IMR-90 (cell line): Measurements from ENCODE around the gene CD163. TPM values are rescaled to one million over a fixed set of nuclear protein-coding genes. Genes with fewer than 3 reads are reported as not detected.

Source experiments
- ATAC-seq: fragments of 200-7000 bp; cut with Tn5 transposase; 2 replicates; pipeline ENCODE4 v1.9.1; 2020; ENCODE audit warnings: low read depth, mild to moderate bottlenecking, moderate library complexity
- BruUV-seq: library from RNA; stranded (reverse); fragments of 400-500 nt; replicated peaks from 2 replicates; lab custom pipeline; 2021; lab: Mats Ljungman, UMichigan
- CTCF ChIA-PET: fragments of 300-600 bp; formaldehyde crosslinking; extraction: SDS; loops from one replicate; lab custom pipeline; 2021; ENCODE audit warnings: antibody characterized with exemption; lab: Yijun Ruan, JAX
- POLR2A ChIA-PET: fragments of 300-600 bp; sonication (Branson Sonifier 250); formaldehyde crosslinking; loops from one replicate; lab custom pipeline; 2022; ENCODE audit warnings: antibody characterized with exemption; ENCODE audit not compliant: unreplicated experiment; lab: Charles Lee
- DNase-seq: peaks from one replicate; pipeline ENCODE4 v3.0.0; 2013
- H2AFZ ChIP-seq: replicated peaks from 2 replicates; pipeline ENCODE3; 2013; ENCODE audit warnings: low read length, mild to moderate bottlenecking; ENCODE audit not compliant: poor library complexity
- H2AK5ac ChIP-seq: 2 replicates; pipeline ENCODE4 v1.6.1; 2013; ENCODE audit warnings: low read depth, low read length, inconsistent platforms
- H2AK9ac ChIP-seq: replicated peaks from 2 replicates; pipeline ENCODE3; 2013; ENCODE audit warnings: mild to moderate bottlenecking, low read depth, low read length, moderate library complexity; ENCODE audit not compliant: poor library complexity
- H2BK120ac ChIP-seq: 2 replicates; pipeline ENCODE4 v1.6.1; 2013; ENCODE audit warnings: low read depth, low read length, inconsistent platforms
- H2BK15ac ChIP-seq: 3 replicates; pipeline ENCODE4 v1.6.1; 2013; ENCODE audit warnings: low read depth, low read length, inconsistent platforms
- H2BK20ac ChIP-seq: 2 replicates; pipeline ENCODE4 v1.6.1; 2013; ENCODE audit warnings: low read depth, mild to moderate bottlenecking, inconsistent platforms, low read length, moderate library complexity
- H2BK5ac ChIP-seq: 2 replicates; pipeline ENCODE4 v1.6.1; 2013; ENCODE audit warnings: mild to moderate bottlenecking, low read depth, low read length, inconsistent platforms; ENCODE audit not compliant: poor library complexity, severe bottlenecking
- H3K14ac ChIP-seq: replicated peaks from 2 replicates; pipeline ENCODE4 v1.6.1; 2013; ENCODE audit warnings: low read depth, low read length, inconsistent platforms
- H3K18ac ChIP-seq: 2 replicates; pipeline ENCODE4 v1.6.1; 2013; ENCODE audit warnings: low read depth, low read length, control low read depth
- H3K23ac ChIP-seq: 2 replicates; pipeline ENCODE4 v1.6.1; 2013; ENCODE audit warnings: low read depth, low read length, inconsistent platforms
- H3K27ac ChIP-seq: 2 replicates; pipeline ENCODE4 v1.5.1; 2013; ENCODE audit warnings: mild to moderate bottlenecking, control low read depth, low read length; ENCODE audit not compliant: insufficient read depth
- H3K27me3 ChIP-seq: 2 replicates; pipeline ENCODE4 v1.6.1; 2013; ENCODE audit warnings: low read length; ENCODE audit not compliant: control insufficient read depth, insufficient read depth
- H3K36me3 ChIP-seq: 2 replicates; pipeline ENCODE4 v1.6.1; 2013; ENCODE audit warnings: low read length, mixed read lengths; ENCODE audit not compliant: control insufficient read depth, insufficient read depth
- H3K4ac ChIP-seq: 2 replicates; pipeline ENCODE4 v1.6.1; 2013; ENCODE audit warnings: low read depth, low read length, inconsistent platforms
- H3K4me1 ChIP-seq: 2 replicates; pipeline ENCODE4 v1.6.1; 2013; ENCODE audit warnings: low read length, mixed read lengths; ENCODE audit not compliant: control insufficient read depth, insufficient read depth
- H3K4me2 ChIP-seq: 2 replicates; pipeline ENCODE4 v1.6.1; 2013; ENCODE audit warnings: low read depth, mild to moderate bottlenecking, control low read depth, low read length, moderate library complexity
- H3K4me3 ChIP-seq: 2 replicates; pipeline ENCODE4 v1.5.1; 2013; ENCODE audit warnings: low read depth, mild to moderate bottlenecking, control low read depth, low read length, moderate library complexity; ENCODE audit not compliant: insufficient read depth
- H3K56ac ChIP-seq: 2 replicates; pipeline ENCODE4 v1.6.1; 2013; ENCODE audit warnings: low read length, inconsistent platforms; ENCODE audit not compliant: insufficient read depth; ENCODE audit errors: extremely low read depth
- H3K79me1 ChIP-seq, 2 experiments: 2 replicates each; pipeline ENCODE4 v1.6.1; 2013; ENCODE audit warnings: low read length in 2 of 2, inconsistent platforms in 1 of 2, low read depth in 1 of 2
- H3K9ac ChIP-seq: 2 replicates; pipeline ENCODE4 v1.6.1; 2013; ENCODE audit warnings: low read depth, low read length, control low read depth
- H3K9me1 ChIP-seq: 2 replicates; pipeline ENCODE4 v1.6.1; 2013; ENCODE audit warnings: low read length, inconsistent platforms; ENCODE audit not compliant: insufficient read depth
- H3K9me3 ChIP-seq: 2 replicates; pipeline ENCODE4 v1.6.1; 2013; ENCODE audit warnings: low read length; ENCODE audit not compliant: control insufficient read depth, insufficient read depth
- H4K20me1 ChIP-seq: 2 replicates; pipeline ENCODE4 v1.6.1; 2013; ENCODE audit warnings: low read length, inconsistent platforms; ENCODE audit not compliant: insufficient read depth
- H4K5ac ChIP-seq: 2 replicates; pipeline ENCODE4 v1.6.1; 2013; ENCODE audit warnings: mild to moderate bottlenecking, low read depth, low read length, control low read depth
- H4K8ac ChIP-seq, 2 experiments: 2 replicates each; pipeline ENCODE4 v1.6.1; 2013; ENCODE audit warnings: low read depth in 2 of 2, low read length in 2 of 2, control low read depth in 1 of 2, inconsistent platforms in 1 of 2
- H4K91ac ChIP-seq: 2 replicates; pipeline ENCODE4 v1.6.1; 2013; ENCODE audit warnings: low read depth, low read length, inconsistent platforms; ENCODE audit not compliant: insufficient read depth
- FOS ChIP-seq: fragments of 150-350 bp; IDR thresholded peaks from 2 replicates; pipeline ENCODE4 v1.6.1; 2016; ENCODE audit warnings: low read depth, low read length
- MAFK ChIP-seq: IDR thresholded peaks from 2 replicates; pipeline ENCODE4 v1.6.1; 2012; ENCODE audit warnings: low read depth, low read length, improper control_type of control experiment
- MXI1 ChIP-seq: IDR thresholded peaks from 2 replicates; pipeline ENCODE4 v1.6.1; 2012; ENCODE audit warnings: low read depth, mild to moderate bottlenecking, low read length, moderate library complexity, borderline replicate concordance
- RFX5 ChIP-seq: IDR thresholded peaks from 2 replicates; pipeline ENCODE4 v1.8.0; 2012; ENCODE audit warnings: low read depth, mild to moderate bottlenecking, low read length, moderate library complexity
- WGBS, 2 experiments: methylation state at CpG; one replicate each; pipeline versions ENCODE4 v1.1.5 to v1.1.7; 2013; ENCODE audit warnings: missing lambda C conversion rate in 2 of 2; ENCODE audit not compliant: insufficient read length in 1 of 2; ENCODE audit errors: extremely low coverage in 2 of 2; 5-methylcytosine and 5-hydroxymethylcytosine counted together
- dilution Hi-C: fragments of 300-500 bp; cut with HindIII; formaldehyde crosslinking; loops from one replicate; pipeline ENCODE4 v1.14.3; 2018; ENCODE audit warnings: low sequenced_read_pairs; ENCODE audit not compliant: unreplicated experiment
- in situ Hi-C: fragments of 300-500 bp; cut with MboI; formaldehyde crosslinking; loops from 3 replicates; pipeline ENCODE4 v1.14.3; 2019; ENCODE audit warnings: low sequenced_read_pairs, inconsistent platforms, mixed read lengths
- intact Hi-C: fragments of 100-400 bp; cut with micrococcal nuclease; formaldehyde crosslinking; loops from 2 replicates; pipeline ENCODE4 v1.10.0; 2022
- polyA plus RNA-seq, 3 experiments: library from polyadenylated mRNA; depleted of rRNA; stranded (reverse); fragments of >200 nt; gene quantifications; 2 replicates each; pipeline ENCODE4 v1.2.3, GENCODE V29; 2012; ENCODE audit warnings: low replicate concordance in 1 of 3
- total RNA-seq: library from RNA; depleted of rRNA; stranded (reverse); fragments of >200 nt; gene quantifications from 2 replicates; pipeline ENCODE4 v1.2.3, GENCODE V29; 2012
- TF ChIP-seq, protein P1 (sequence below): conservative IDR thresholded peaks from 2 replicates; pipeline ENCODE4 v1.5.1; 2012; ENCODE audit warnings: mild to moderate bottlenecking, low read depth, low read length, improper control_type of control experiment

The CD163 gene
- total and polyA plus RNA-seq, 2 of the 4 experiments (the other 2 are of a cell fraction) = not detected

DNA sequence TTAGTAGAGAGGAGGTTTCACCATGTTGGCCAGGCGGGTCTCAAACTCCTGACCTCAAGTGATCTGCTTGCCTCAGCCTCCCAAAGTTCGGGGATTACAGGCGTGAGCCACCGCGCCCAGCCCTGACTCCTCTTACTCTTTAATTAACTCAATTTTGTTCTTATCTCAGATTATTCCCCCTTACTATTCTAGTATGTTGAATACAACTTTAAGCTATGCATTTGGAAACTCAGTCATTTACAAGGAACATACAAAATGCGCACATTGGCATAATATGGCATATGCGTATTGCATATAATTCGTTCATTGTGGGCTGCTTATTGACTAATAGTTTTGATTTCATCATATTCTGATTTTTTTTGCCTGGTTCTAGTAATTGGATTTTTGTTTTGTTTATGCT, 10.8 kb upstream of the CD163 start:
- no CpG with 5 or more reads among the region's 8 CpGs for WGBS, 2 experiments
- BruUV-seq = no TSS peak
- no peak overlapping the region for H3K4me3 ChIP-seq
- no peaks in the 10 kb centered on the region for H4K20me1 ChIP-seq
- no peak overlapping the region for H2BK15ac ChIP-seq
- H2BK20ac ChIP-seq = no peak overlapping the region
- H3K4me1 ChIP-seq = no peaks in the 10 kb centered on the region
- DNase-seq (no peak), ATAC-seq (no peak)
- no peak overlapping the region for H3K18ac ChIP-seq
- H3K27me3 ChIP-seq = no peaks in the 10 kb centered on the region
- no peaks in the 10 kb centered on the region for H3K9me3 ChIP-seq
- no peak overlapping the region for H4K91ac ChIP-seq
- H4K5ac ChIP-seq = no peak overlapping the region
- H2BK120ac ChIP-seq = no peak overlapping the region
- H3K23ac ChIP-seq = no peak overlapping the region
- CTCF ChIA-PET = no interaction called here
- H3K4ac ChIP-seq = no peak overlapping the region
- H3K27ac ChIP-seq = no peak overlapping the region
- intact Hi-C loops (no loop called here), in situ Hi-C loops (no loop called here), dilution Hi-C loops (no loop called here)
- TF ChIP-seq FOS = no peak
- TF ChIP-seq, protein P1, sequence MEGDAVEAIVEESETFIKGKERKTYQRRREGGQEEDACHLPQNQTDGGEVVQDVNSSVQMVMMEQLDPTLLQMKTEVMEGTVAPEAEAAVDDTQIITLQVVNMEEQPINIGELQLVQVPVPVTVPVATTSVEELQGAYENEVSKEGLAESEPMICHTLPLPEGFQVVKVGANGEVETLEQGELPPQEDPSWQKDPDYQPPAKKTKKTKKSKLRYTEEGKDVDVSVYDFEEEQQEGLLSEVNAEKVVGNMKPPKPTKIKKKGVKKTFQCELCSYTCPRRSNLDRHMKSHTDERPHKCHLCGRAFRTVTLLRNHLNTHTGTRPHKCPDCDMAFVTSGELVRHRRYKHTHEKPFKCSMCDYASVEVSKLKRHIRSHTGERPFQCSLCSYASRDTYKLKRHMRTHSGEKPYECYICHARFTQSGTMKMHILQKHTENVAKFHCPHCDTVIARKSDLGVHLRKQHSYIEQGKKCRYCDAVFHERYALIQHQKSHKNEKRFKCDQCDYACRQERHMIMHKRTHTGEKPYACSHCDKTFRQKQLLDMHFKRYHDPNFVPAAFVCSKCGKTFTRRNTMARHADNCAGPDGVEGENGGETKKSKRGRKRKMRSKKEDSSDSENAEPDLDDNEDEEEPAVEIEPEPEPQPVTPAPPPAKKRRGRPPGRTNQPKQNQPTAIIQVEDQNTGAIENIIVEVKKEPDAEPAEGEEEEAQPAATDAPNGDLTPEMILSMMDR = no peak
- TF ChIP-seq MXI1 = no peak
- no peak for TF ChIP-seq MAFK
- no peak for TF ChIP-seq RFX5
- H3K56ac ChIP-seq = no peak overlapping the region
- H2BK5ac ChIP-seq = no peak overlapping the region
- no peak overlapping the region for H4K8ac ChIP-seq
- no peak overlapping the region for H3K9ac ChIP-seq
- H3K14ac ChIP-seq = no peak overlapping the region
- H2AK9ac ChIP-seq = no peak overlapping the region
- H3K9me1 ChIP-seq = no peaks in the 10 kb centered on the region
- no peak overlapping the region for H2AFZ ChIP-seq
- no peak overlapping the region for H2AK5ac ChIP-seq
- POLR2A ChIA-PET = no interaction called here
- H3K79me1 ChIP-seq = no peaks in the 10 kb centered on the region
- H3K36me3 ChIP-seq = no peaks in the 10 kb centered on the region
- H3K4me2 ChIP-seq = no peak overlapping the region
